Activated CD4-positive, alpha-beta T cell treated with anti-CD3 and anti-CD28 coated beads for 36 hours (primary cell): ENCODE data around the gene BBS9. TPM values are rescaled to one million over a fixed set of nuclear protein-coding genes. Genes with fewer than 3 reads are reported as not detected.

Source experiments
- ATAC-seq: fragments of 200-7000 bp; cut with Tn5 transposase; one replicate; pipeline ENCODE4 v1.10.0; 2021; ENCODE audit warnings: mild to moderate bottlenecking, moderate library complexity
- CTCF ChIA-PET: fragments of 350-600 bp; sonication (Branson Sonifier 250); formaldehyde crosslinking; loops from one replicate; lab custom pipeline; 2021; ENCODE audit warnings: antibody characterized with exemption; lab: Charles Lee
- POLR2A ChIA-PET: fragments of 350-600 bp; sonication (Branson Sonifier 250); formaldehyde crosslinking; loops from one replicate; lab custom pipeline; 2021; ENCODE audit warnings: antibody characterized with exemption, inconsistent platforms; lab: Charles Lee
- DNase-seq: peaks from one replicate; pipeline ENCODE4 v3.0.0-alpha.2; 2020
- H3K27ac Mint-ChIP-seq: one replicate; pipeline ENCODE4 v1.8.0; 2021; ENCODE audit warnings: mixed read lengths
- H3K27me3 Mint-ChIP-seq: one replicate; pipeline ENCODE4 v1.8.0; 2021; ENCODE audit warnings: mixed read lengths
- H3K36me3 Mint-ChIP-seq: one replicate; pipeline ENCODE4 v1.8.0; 2021; ENCODE audit warnings: low read depth, mixed read lengths
- H3K4me1 Mint-ChIP-seq: one replicate; pipeline ENCODE4 v1.8.0; 2021; ENCODE audit warnings: mixed read lengths
- H3K4me3 Mint-ChIP-seq: one replicate; pipeline ENCODE4 v1.8.0; 2021; ENCODE audit warnings: mild to moderate bottlenecking, moderate library complexity, mixed read lengths
- H3K9me3 Mint-ChIP-seq: one replicate; pipeline ENCODE4 v1.8.0; 2021; ENCODE audit warnings: low read depth, mixed read lengths
- intact Hi-C, 2 experiments: fragments of 100-400 bp; cut with DNase I in 1 of 2; cut with micrococcal nuclease in 1 of 2; formaldehyde crosslinking; loops; one replicate each; pipeline versions ENCODE4 v1.14.2 to v1.15.1; 2022 to 2024; cut with DNase I, micrococcal nuclease
- total RNA-seq, 2 experiments: library from RNA; stranded (reverse); gene quantifications; one replicate each; pipeline ENCODE4 v1.2.3, GENCODE V29; 2021

Gene BBS9
- total RNA-seq, 2 experiments from 2014 or later: 4.1 to 9.9 TPM

DNA sequence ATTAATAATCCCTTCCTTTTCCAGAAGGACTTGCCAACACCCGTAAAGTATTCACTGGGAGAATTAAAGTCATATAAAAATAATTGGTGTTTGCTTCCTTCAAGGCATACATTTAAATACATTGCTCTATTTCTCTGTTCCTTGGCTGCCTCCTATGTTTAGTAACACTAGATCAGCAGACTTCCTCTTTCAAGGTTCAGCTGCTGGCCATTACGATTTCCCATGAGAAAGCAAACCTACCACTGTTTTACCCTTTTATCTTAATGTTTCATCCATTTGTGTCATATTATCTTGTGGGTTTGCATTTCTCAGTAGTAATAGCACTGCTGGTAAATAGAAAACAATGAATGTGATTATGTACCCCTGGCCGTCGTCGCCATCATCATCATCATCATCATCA lies 462.1 kb downstream of the BBS9 start:
- intact Hi-C loops: no loop called here
- no peaks in the 10 kb centered on the region for H3K36me3 Mint-ChIP-seq
- DNase-seq (no peak), ATAC-seq (no peak)
- peaks cover 2% of the 10 kb centered on the region for H3K9me3 Mint-ChIP-seq
- CTCF ChIA-PET: no interaction called here
- H3K27me3 Mint-ChIP-seq: no peaks in the 10 kb centered on the region
- H3K4me1 Mint-ChIP-seq: no peaks in the 10 kb centered on the region
- H3K27ac Mint-ChIP-seq: no peak overlapping the region
- POLR2A ChIA-PET: no interaction called here
- no peak overlapping the region for H3K4me3 Mint-ChIP-seq

DNA sequence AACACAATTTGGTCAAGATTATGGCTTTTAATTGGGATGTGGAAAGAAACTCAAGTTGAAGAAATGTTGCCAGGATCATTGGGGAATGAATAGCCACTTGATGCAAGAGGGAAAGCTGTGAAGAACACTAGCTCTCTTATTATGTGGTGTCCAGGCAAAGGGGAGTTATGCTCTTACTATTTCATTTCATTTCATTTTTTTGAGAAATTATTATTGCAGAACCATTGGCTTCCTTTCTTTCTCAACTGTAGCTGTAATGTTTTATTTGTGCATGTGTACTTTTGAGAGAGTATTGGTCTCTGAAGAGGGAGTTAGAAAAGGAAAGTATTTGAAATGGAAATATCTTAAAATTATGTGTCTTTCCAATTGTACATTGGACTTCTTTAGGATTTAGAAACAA lies 463.4 kb downstream of the BBS9 start:
- ChIA-PET CTCF (no interaction called here), POLR2A (no interaction called here)
- Mint-ChIP-seq H3K36me3 (no peaks in the 10 kb centered on the region), H3K9me3 (peaks cover 2% of the 10 kb centered on the region), H3K4me3 (no peak overlapping the region), H3K4me1 (no peaks in the 10 kb centered on the region), H3K27ac (no peak overlapping the region), H3K27me3 (no peaks in the 10 kb centered on the region)
- ATAC-seq (no peak), DNase-seq (no peak)
- intact Hi-C loops: no loop called here

DNA sequence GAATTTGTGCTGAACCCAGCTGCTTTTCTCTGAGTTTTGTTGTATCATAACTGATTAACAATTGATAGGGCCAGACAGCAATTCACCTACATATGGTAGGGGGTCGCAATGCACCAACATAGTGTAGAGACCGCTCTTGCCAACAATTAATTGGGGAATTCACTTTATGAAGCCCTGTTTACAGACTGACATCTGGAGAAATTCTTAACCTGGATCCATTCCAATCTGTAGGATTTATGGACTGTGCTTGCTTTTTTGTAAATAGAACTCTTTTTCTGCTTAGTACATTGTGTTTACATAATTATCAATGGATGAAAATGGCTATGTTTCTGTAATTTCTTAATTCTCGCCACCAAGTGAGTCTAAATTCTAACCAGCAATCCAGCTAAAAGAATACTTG lies 464.2 kb downstream of the BBS9 start:
- no peaks in the 10 kb centered on the region for H3K27me3 Mint-ChIP-seq
- no peak overlapping the region for H3K4me3 Mint-ChIP-seq
- CTCF ChIA-PET: no interaction called here
- ATAC-seq: no peak
- H3K36me3 Mint-ChIP-seq: no peaks in the 10 kb centered on the region
- H3K4me1 Mint-ChIP-seq: no peaks in the 10 kb centered on the region
- no peak for DNase-seq
- H3K27ac Mint-ChIP-seq: no peak overlapping the region
- H3K9me3 Mint-ChIP-seq: peaks cover 2% of the 10 kb centered on the region
- intact Hi-C loops: no loop called here
- POLR2A ChIA-PET: no interaction called here

DNA sequence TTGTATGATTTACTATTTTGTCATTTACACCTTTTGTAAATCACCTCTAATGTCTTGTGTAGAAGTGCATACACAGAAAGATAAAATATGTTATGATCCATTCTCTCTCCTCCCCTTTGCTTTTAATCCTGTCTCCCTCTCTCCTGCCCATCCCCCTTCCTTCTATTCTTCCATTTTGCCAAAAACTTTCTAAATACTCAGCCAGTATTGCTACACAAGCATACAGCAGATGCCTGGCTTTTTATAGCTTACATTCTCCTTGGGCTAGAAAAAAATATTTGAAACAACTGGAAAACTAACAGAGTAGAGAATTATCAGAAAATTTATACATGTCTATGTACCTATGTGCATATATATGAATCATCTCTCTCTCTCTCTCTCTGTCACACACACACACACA lies 467.3 kb downstream of the BBS9 start:
- no peaks in the 10 kb centered on the region for H3K4me1 Mint-ChIP-seq
- ChIA-PET POLR2A (no interaction called here), CTCF (no interaction called here)

DNA sequence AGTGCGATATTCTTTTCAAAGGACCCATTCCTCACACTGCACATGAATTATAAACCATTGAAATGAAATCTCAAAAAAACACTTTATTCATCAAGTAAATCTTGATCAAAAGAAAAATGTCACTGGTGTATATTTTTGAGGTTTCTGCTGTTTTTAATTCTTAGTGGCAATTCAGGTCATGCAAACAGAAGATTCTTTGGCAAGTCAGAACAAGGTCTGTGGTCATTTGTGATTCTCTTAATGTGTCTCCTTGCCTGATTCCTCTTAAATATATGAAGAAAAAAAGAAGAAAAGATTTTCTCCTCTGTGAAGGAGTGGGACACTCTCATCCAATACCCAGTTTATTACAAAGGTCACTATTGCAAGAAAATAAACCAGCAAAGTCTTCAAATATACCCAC lies 467.8 kb downstream of the BBS9 start:
- Mint-ChIP-seq H3K4me1 (no peaks in the 10 kb centered on the region), H3K4me3 (no peak overlapping the region), H3K27me3 (no peaks in the 10 kb centered on the region), H3K9me3 (peaks cover 2% of the 10 kb centered on the region), H3K27ac (no peak overlapping the region), H3K36me3 (no peaks in the 10 kb centered on the region)
- DNase-seq (no peak), ATAC-seq (no peak)
- POLR2A ChIA-PET: no interaction called here
- CTCF ChIA-PET: no interaction called here
- intact Hi-C loops: no loop called here

More for the DNA sequence above, 467.3 kb downstream of the BBS9 start:
- intact Hi-C loops: no loop called here
- Mint-ChIP-seq H3K9me3 (peaks cover 2% of the 10 kb centered on the region), H3K36me3 (no peaks in the 10 kb centered on the region), H3K27ac (no peak overlapping the region), H3K27me3 (no peaks in the 10 kb centered on the region), H3K4me3 (no peak overlapping the region)
- no peak for ATAC-seq
- DNase-seq: no peak

DNA sequence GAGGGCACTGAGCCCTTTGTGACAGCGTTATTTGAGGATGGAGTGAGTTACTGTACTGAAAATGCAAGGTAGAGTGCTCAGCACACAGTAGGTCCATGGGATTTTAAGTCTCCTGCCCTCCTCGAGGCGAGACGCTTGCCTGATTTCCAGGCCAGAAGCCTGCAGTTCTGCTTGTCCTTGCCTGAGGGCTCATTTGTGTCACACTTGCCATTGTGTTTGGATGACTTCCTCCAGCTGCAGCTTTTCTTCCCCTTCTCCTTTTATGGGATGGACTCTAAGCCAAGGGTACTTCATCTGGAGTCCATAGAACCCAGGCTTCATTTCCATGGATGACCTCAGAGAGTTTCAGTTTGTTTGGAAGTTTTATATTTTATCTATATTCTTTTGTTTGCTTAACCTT lies 471.7 kb downstream of the BBS9 start:
- no peaks in the 10 kb centered on the region for H3K9me3 Mint-ChIP-seq
- ATAC-seq (no peak), DNase-seq (no peak)
- no peak overlapping the region for H3K27ac Mint-ChIP-seq
- H3K4me3 Mint-ChIP-seq: no peak overlapping the region
- H3K4me1 Mint-ChIP-seq: no peaks in the 10 kb centered on the region
- CTCF ChIA-PET: no interaction called here
- POLR2A ChIA-PET: no interaction called here
- intact Hi-C loops: no loop called here
- peaks cover 9% of the 10 kb centered on the region for H3K36me3 Mint-ChIP-seq
- H3K27me3 Mint-ChIP-seq: no peaks in the 10 kb centered on the region

DNA sequence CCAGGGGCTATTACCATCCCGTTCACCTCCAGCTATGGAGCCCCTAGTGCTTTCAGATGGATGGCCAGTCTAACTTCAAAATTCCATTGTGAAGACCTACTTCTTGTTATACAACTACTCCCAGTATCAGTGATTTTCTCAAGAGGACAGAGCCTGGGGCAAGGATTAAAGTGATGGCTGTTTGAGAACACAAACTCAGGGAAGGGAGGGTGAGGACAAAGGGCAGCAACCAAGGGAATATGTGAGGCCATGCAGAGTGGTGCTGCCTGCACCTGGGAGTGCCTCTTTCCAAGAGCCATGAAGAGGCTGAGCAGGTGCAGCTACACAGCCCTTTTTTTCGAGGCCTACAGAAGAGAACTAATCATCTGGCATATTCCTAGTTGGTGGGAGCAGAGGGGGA lies 472.5 kb downstream of the BBS9 start:
- Mint-ChIP-seq H3K9me3 (no peaks in the 10 kb centered on the region), H3K27ac (no peak overlapping the region), H3K4me1 (no peaks in the 10 kb centered on the region), H3K36me3 (peaks cover 13% of the 10 kb centered on the region), H3K4me3 (no peak overlapping the region), H3K27me3 (no peaks in the 10 kb centered on the region)
- intact Hi-C loops: no loop called here
- ChIA-PET POLR2A (no interaction called here), CTCF (no interaction called here)
- DNase-seq: no peak
- ATAC-seq: no peak

DNA sequence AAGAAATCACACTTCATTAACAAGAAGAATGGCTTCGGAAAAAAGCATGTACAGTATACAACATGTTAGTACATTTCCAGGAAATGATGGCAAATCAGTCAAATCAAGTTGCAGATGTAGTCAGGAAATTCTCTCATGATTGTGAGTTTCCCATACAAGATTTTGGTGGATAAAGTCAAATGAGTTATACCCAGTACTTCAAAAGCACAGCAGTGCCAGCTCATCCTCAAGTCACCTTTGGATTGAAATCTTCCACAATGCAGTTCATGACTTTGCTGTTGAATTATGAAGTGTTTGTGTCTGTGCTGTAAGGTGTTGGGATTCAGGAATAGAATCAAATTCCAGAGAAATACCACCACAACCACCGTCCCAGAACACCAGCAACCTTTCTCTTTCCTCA lies 474.7 kb downstream of the BBS9 start:
- ChIA-PET POLR2A (no interaction called here), CTCF (no interaction called here)
- H3K4me3 Mint-ChIP-seq: no peak overlapping the region
- intact Hi-C loops: no loop called here
- no peaks in the 10 kb centered on the region for H3K4me1 Mint-ChIP-seq
- no peak for ATAC-seq
- H3K36me3 Mint-ChIP-seq: peaks cover 15% of the 10 kb centered on the region
- DNase-seq: no peak
- no peaks in the 10 kb centered on the region for H3K27me3 Mint-ChIP-seq
- H3K27ac Mint-ChIP-seq: no peak overlapping the region
- no peaks in the 10 kb centered on the region for H3K9me3 Mint-ChIP-seq

DNA sequence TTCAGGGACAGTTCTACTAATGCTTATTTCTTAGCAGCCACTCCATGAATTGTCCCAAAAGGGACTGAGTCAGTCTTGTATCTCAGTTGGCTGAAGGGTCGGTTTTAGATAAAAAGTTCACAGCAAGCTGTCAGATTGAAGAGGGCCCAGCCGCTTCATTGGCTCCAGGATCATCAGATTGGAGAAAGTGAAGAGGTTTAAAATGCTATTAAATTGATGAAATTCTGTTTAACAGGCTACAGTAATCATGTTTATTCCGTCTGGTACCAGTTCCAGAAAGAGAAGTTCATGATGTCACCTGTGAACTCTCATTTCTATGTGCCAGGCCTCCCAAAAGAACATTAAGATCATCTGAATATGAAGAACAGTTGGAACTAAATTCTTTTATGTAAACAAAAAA lies 481.6 kb downstream of the BBS9 start:
- ATAC-seq: no peak
- no peaks in the 10 kb centered on the region for H3K27me3 Mint-ChIP-seq
- ChIA-PET CTCF (interaction anchor here (0.9 kb wide), 1 partner anchor 322 kb away, joined by 3 read pairs; no protein-coding TSS in a partner anchor), POLR2A (no interaction called here)
- peaks cover 2% of the 10 kb centered on the region for H3K9me3 Mint-ChIP-seq
- no peaks in the 10 kb centered on the region for H3K4me1 Mint-ChIP-seq
- intact Hi-C loops: no loop called here
- no peak for DNase-seq
- H3K27ac Mint-ChIP-seq: no peak overlapping the region
- H3K4me3 Mint-ChIP-seq: no peak overlapping the region
- peaks cover 9% of the 10 kb centered on the region for H3K36me3 Mint-ChIP-seq

DNA sequence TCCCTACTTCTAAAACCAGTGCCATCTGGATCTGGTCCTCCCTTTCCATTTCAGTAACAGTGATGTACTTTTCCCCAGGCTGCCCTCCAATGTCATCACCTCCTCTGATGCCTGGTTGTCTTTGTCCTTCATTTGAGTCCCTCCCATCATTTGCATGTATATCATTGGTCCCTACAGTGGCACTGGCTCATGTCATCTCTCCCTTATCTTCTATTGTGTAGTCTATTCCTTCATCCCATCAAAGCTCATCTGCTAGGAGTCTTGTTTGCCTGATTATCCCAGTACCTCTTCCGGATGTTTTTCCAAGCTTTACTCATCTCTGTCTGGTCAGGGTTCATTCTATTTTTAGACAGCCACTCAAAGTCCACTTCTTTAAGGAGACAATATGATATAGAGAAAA lies 483.1 kb downstream of the BBS9 start:
- Mint-ChIP-seq H3K27ac (no peak overlapping the region), H3K9me3 (peaks cover 3% of the 10 kb centered on the region), H3K36me3 (peaks cover 3% of the 10 kb centered on the region), H3K4me1 (no peaks in the 10 kb centered on the region), H3K27me3 (no peaks in the 10 kb centered on the region), H3K4me3 (no peak overlapping the region)
- ATAC-seq (no peak), DNase-seq (no peak)
- CTCF ChIA-PET: no interaction called here
- intact Hi-C loops: no loop called here
- POLR2A ChIA-PET: no interaction called here

DNA sequence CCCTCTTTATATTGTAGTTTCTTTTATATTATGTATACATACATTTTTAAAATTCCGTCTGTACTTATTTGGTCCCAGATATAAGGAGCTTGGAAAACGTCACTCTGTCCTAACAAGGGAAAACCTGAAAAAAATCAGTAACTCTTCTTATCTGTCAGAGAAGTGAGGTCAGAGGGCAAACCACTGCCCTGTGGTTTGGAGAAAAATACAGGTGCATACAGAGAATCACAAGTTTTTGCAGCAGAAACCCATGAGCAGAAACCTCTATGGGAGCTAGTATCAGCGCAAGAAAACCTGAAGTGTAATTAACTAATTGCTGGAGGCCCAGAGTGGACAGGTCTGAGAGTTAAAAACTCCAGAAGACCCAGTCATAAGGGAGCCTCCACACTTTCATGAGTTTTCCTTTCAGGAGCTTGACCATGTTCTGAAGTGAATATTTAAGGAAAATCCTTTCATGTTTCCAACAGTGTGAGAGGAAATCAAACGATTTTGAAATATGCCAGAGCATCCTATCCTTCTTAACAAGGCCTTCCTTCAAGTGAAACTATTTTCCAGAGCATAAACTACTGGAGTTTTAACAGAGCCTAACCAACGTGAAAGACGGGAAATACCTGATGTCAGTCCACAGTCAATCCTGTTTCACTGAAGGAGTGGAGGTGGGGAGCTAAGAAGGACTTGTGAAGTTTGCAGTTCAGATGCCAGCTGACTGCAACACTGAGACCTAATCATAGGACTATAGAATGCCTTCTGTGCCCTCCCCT lies 485.2 kb downstream of the BBS9 start:
- intact Hi-C loops: no loop called here
- H3K27ac Mint-ChIP-seq: no peak overlapping the region
- H3K36me3 Mint-ChIP-seq: peaks cover 2% of the 10 kb centered on the region
- H3K27me3 Mint-ChIP-seq: no peaks in the 10 kb centered on the region
- H3K9me3 Mint-ChIP-seq: peaks cover 10% of the 10 kb centered on the region
- POLR2A ChIA-PET: no interaction called here
- DNase-seq (no peak), ATAC-seq (no peak)
- CTCF ChIA-PET: no interaction called here
- no peak overlapping the region for H3K4me3 Mint-ChIP-seq
- no peaks in the 10 kb centered on the region for H3K4me1 Mint-ChIP-seq

DNA sequence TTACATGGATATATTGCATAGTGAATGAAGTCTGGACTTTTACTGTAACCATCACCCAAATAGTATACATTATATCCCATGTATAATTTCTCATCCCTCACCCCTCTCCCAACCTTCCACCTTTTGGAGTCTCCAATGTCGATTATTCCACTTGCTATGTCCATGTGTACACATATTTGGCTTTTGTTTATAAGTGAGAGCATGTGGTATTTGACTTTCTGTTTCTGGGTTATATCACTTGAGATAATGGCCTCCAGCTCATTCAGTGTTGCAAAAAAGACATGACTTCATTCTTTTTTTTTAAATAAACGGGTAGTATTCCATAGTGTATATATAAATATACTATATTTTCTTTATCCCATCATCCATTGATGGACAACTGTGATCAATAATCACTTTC lies 487.4 kb downstream of the BBS9 start:
- Mint-ChIP-seq H3K4me1 (no peaks in the 10 kb centered on the region), H3K9me3 (peaks cover 24% of the 10 kb centered on the region), H3K36me3 (peaks cover 2% of the 10 kb centered on the region), H3K4me3 (no peak overlapping the region), H3K27ac (no peak overlapping the region), H3K27me3 (no peaks in the 10 kb centered on the region)
- intact Hi-C loops: no loop called here
- ChIA-PET CTCF (no interaction called here), POLR2A (no interaction called here)
- DNase-seq (no peak), ATAC-seq (no peak)
